Measurements from ENCODE around the gene BORCS5.

BORCS5 gene

DNA sequence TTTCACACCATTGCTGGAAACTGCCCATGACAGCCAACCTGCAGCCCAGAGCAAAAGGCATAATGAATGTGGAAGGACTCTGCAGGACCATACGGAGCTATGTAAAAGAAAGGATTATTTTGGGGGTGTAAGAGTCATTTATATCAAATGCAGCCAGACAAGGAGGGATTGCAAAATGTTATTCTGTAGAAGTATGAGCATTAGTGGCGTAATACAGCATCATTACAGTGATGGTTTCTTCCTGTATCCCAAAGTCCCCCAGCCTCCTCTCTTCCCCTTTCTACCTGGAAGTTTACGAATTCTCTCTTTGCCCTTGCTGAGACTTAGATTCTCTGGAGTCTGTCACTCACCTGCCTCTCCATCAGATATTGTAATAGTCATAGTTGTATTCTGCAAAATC lies 89.9 kb downstream of the BORCS5 start:
- in situ Hi-C loops (cut with MboI; ENCODE audit: low pct_unique_long_range_greater_than_20kb, low sequenced_read_pairs, unreplicated experiment) = no loop called here
- TF ChIP-seq, protein P1, sequence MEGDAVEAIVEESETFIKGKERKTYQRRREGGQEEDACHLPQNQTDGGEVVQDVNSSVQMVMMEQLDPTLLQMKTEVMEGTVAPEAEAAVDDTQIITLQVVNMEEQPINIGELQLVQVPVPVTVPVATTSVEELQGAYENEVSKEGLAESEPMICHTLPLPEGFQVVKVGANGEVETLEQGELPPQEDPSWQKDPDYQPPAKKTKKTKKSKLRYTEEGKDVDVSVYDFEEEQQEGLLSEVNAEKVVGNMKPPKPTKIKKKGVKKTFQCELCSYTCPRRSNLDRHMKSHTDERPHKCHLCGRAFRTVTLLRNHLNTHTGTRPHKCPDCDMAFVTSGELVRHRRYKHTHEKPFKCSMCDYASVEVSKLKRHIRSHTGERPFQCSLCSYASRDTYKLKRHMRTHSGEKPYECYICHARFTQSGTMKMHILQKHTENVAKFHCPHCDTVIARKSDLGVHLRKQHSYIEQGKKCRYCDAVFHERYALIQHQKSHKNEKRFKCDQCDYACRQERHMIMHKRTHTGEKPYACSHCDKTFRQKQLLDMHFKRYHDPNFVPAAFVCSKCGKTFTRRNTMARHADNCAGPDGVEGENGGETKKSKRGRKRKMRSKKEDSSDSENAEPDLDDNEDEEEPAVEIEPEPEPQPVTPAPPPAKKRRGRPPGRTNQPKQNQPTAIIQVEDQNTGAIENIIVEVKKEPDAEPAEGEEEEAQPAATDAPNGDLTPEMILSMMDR (IDR thresholded peaks at IDR 0.05; ENCODE audit: extremely low read depth, insufficient read depth, missing control alignments) = no peak
- no peak for DNase-seq (ENCODE audit: low spot score)

DNA sequence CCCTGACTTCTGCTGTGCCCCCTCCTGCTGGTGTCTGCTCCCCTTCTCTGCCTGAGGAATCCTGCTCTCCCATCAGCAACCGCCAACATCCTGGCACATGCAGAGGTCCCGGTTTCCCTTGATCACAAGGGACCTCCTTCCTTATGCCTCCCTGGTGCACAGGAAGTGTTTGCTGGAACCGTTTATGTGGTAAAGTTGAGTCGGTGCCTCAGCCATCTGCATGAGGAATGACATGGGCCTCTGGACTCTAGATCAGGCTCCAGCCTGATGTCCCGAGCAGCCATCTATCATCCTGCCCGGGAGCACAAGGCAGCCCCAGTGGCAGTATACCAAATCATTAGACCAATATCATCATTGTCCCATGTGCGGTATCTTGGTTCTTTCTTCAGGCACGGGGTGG lies 90.4 kb downstream of the BORCS5 start:
- no peak for DNase-seq (ENCODE audit: low spot score)
- TF ChIP-seq, protein P1 (IDR thresholded peaks at IDR 0.05; ENCODE audit: extremely low read depth, insufficient read depth, missing control alignments) = no peak
- in situ Hi-C loops (cut with MboI; ENCODE audit: low pct_unique_long_range_greater_than_20kb, low sequenced_read_pairs, unreplicated experiment) = no loop called here

DNA sequence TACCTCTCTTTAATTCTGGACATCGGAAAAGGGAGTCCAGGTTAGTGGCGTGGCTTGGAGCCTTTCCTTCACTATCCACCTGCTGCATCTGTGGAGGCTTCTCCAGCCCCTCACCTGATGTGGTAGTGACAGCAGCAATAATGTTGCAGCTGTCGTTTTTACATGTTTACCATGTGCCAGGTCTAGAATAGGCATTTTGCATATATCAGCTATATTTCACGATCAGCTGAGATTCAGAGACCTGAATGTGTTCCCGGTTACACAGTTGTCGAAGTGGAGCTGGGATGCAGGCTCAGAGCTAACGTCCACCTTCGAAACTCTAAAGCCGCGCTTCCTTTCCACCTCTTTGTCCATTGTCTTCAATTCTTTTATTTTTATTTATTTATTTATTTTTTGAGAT lies 91.0 kb downstream of the BORCS5 start:
- in situ Hi-C loops (cut with MboI; ENCODE audit: low pct_unique_long_range_greater_than_20kb, low sequenced_read_pairs, unreplicated experiment) = no loop called here
- no peak for DNase-seq (ENCODE audit: low spot score)
- TF ChIP-seq, protein P1 (IDR thresholded peaks at IDR 0.05; ENCODE audit: extremely low read depth, insufficient read depth, missing control alignments) = no peak

DNA sequence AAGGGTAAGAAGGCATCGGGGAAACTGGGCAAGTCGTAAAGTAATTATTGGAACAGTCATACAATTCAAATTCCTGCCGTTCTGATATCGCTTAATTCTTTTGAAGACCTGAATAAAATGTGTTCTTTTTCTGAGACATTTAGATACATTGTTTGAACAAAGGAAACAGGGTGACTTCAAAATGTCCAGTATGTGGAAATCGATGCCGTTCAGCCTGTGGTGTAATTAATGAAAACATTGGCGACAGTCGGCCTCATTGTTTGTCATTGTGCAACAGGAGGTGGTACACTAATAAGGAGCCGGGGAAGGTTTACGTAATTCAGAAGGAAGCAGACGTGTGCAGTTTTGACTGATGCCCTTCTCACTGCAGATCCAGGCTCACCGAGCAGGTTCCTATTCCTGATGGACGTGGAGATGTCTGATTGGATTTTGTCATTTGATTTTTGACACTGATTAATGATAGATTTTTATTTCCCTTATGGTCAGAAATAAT lies 92.7 kb downstream of the BORCS5 start:
- in situ Hi-C loops (cut with MboI; ENCODE audit: low pct_unique_long_range_greater_than_20kb, low sequenced_read_pairs, unreplicated experiment) = no loop called here
- DNase-seq (ENCODE audit: low spot score) = no peak
- TF ChIP-seq, protein P1 (IDR thresholded peaks at IDR 0.05; ENCODE audit: extremely low read depth, insufficient read depth, missing control alignments) = no peak

DNA sequence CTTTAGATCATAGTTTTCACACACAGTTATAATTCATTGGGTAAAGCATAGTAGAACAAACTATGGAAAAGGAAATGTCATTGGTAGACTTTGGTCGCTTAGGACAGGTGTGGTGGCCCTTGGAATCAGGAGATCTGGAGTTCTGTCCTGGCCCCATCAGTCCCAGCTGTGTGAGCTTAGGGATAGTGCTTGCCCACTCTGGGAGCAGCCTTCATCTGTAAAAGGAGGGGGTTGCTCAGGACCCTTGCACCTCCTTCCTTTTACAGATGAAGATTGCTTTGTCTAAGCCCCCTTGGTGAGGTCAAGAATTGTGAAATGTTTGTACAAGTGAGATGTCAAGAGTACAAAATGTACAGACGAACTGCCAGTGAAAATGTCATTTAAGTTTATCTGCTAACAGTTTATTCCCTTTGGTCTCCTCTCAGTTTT lies 93.2 kb downstream of the BORCS5 start:
- in situ Hi-C loops (cut with MboI; ENCODE audit: low pct_unique_long_range_greater_than_20kb, low sequenced_read_pairs, unreplicated experiment) = no loop called here

DNA sequence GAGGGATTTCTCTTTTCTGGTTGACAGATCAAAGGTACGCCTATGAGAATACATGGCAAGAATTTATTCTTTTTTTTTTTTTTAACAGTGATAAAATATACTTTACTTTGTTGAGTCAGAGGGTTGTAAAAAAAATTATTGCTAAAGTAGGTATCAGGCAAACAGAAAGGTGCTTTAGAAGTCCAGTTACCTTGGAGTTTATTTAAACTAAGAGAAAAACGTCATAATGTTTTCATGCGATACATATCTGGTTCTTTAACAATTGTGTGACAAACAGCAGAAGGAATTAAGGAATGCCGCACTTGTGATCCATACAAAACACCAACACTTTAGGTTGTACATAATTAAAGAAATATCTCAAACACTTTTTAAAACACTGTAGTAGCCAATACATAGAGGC lies 94.2 kb downstream of the BORCS5 start:
- no peak for DNase-seq (ENCODE audit: low spot score)
- in situ Hi-C loops (cut with MboI; ENCODE audit: low pct_unique_long_range_greater_than_20kb, low sequenced_read_pairs, unreplicated experiment) = no loop called here
- TF ChIP-seq, protein P1 (IDR thresholded peaks at IDR 0.05; ENCODE audit: extremely low read depth, insufficient read depth, missing control alignments) = no peak

More for the DNA sequence above, 93.2 kb downstream of the BORCS5 start:
- TF ChIP-seq, protein P1 (IDR thresholded peaks at IDR 0.05; ENCODE audit: extremely low read depth, insufficient read depth, missing control alignments) = no peak
- no peak for DNase-seq (ENCODE audit: low spot score)

Measured in GM13977 (cell line).